Measurements from ENCODE around the gene STAB2.

The STAB2 gene

GRCh38 chr12:103813426-103813825 is 226.4 kb downstream of the STAB2 start:
- DNase-seq: no peak

GRCh38 chr12:103813949-103814348 is 226.9 kb downstream of the STAB2 start:
- no peak for DNase-seq

GRCh38 chr12:103814436-103814835 is 227.4 kb downstream of the STAB2 start:
- DNase-seq: no peak
